NT2/D1 (cell line): Measurements from ENCODE around the gene GRK4.

Source experiments
- DNase-seq: peaks from one replicate; pipeline ENCODE4 v3.0.0-alpha.2; 2011; ENCODE audit warnings: low read depth, low spot score
- H3K27me3 ChIP-seq: 2 replicates; pipeline ENCODE4 v1.6.0; 2011; ENCODE audit warnings: mild to moderate bottlenecking; ENCODE audit not compliant: insufficient read length, insufficient read depth
- H3K36me3 ChIP-seq: 2 replicates; pipeline ENCODE4 v1.6.1; 2011; ENCODE audit warnings: mild to moderate bottlenecking, low read length, mixed read lengths; ENCODE audit not compliant: insufficient read depth, insufficient read length
- H3K4me1 ChIP-seq: 2 replicates; pipeline ENCODE4 v1.5.1; 2011; ENCODE audit not compliant: insufficient read depth, insufficient read length
- H3K4me3 ChIP-seq: 2 replicates; pipeline ENCODE4 v1.5.1; 2011; ENCODE audit warnings: low read depth; ENCODE audit not compliant: insufficient read length
- H3K9ac ChIP-seq: 2 replicates; pipeline ENCODE4 v1.6.0; 2011; ENCODE audit warnings: low read depth; ENCODE audit not compliant: insufficient read length
- H3K9me3 ChIP-seq: 2 replicates; pipeline ENCODE4 v1.5.1; 2011; ENCODE audit warnings: mild to moderate bottlenecking, low read length; ENCODE audit not compliant: insufficient read depth
- SUZ12 ChIP-seq: IDR thresholded peaks from 2 replicates; pipeline ENCODE4 v1.6.1; 2011; ENCODE audit not compliant: insufficient read length, insufficient read depth; ENCODE audit errors: extremely low read depth
- YY1 ChIP-seq: IDR thresholded peaks from 2 replicates; pipeline ENCODE4 v1.6.1; 2011; ENCODE audit not compliant: insufficient read length, insufficient read depth
- ZNF274 ChIP-seq: IDR thresholded peaks from 2 replicates; pipeline ENCODE4 v1.6.1; 2011; ENCODE audit warnings: mild to moderate bottlenecking, low read depth, low read length

GRK4 gene

DNA sequence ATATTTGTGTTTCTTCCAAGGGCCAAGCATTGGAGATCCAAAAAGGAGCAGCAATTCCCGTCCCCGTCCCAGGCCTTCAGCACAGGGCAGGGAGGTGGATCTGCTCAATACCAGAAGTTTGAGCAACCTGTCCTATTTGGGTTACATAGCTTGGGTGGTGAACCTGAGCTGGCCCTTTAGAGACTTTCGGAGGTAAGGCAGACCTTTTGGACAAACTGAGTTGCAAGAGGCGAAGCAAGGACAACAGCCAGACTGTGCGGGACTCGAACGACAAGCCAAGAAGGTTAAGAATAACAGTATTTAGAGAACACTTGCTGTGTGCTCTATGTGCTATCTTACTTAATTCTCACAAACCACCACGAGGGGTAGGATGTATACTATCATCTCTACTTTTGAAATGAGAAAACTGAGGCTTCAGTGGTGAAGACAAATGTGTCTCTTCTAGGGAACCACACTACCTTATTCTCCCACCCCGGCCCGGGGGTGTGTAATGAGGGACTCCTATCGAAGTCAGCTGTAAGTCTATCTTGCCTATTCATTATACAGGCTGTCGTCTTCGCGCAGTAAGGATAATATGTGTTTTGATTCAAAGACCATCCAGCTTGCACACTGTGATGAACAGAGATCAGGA is 1.4 kb upstream of the GRK4 start:
- Histone ChIP-seq H3K9ac (peak overlapping the region; percentile 99), H3K4me3 (peak overlapping the region; percentile 97), H3K9me3 (peaks cover 9% of the 10 kb centered on the region; the same call in 1 of the 2 replicates), H3K36me3 (peaks cover 32% of the 10 kb centered on the region), H3K4me1 (no peaks in the 10 kb centered on the region), H3K27me3 (peaks cover 15% of the 10 kb centered on the region)
- DNase-seq, result no peak
- TF ChIP-seq SUZ12, result no peak
- no peak for TF ChIP-seq YY1
- TF ChIP-seq ZNF274, result no peak

DNA sequence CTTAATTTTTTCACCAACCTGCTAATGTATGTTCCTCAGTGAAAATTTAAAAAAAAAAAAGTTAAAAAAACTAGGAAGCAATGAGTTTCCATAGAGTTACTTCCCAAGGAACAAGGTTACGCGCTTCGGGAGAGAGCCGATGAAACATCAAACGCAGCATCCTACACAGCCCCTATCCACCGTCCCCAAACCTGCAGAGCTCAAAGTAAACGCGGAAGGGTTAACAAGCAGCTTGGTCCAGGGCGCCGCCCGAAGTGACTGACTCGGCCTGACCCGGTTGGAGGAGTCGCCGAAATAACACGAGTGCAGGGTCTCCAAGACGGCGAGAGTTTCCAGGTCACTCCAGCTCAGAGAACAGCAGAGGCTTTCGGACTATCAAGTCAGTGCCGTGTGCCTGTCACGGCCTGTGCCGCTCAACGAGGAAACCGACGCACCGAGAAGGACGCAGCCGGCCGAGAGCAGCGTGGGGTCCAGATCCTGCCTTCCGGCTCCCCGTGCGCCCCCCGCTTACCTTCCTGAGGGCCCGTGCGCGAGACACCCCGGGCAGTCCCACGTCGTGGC is 677 bp upstream of the GRK4 start:
- peaks cover 15% of the 10 kb centered on the region for H3K27me3 ChIP-seq

DNA sequence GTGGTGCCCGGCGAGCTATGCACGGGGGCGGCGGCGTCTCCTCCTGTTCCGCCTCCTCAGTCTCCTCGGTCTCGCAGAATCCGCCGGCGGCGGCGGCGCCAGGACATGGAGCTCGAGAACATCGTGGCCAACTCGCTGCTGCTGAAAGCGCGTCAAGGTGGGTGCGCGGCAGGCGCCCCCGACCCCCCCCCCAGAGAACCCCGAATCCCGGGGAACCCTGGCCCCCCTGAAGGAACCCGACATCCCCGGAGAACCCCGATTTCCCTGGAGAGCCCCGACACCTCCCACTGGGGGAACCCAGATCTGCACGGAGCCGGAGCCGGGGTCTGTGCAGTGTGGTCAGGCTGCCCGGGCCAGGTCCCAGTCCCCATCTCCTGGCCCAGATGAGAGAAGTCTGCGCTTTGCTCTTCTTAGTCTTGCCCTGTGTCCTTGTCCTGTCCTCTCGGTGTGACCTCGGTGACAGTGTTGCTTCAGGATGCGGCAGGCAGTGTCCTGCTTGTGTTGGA is 648 bp downstream of the GRK4 start:
- DNase-seq, result no peak
- Histone ChIP-seq H3K9me3 (no peaks in the 10 kb centered on the region), H3K36me3 (peaks cover 12% of the 10 kb centered on the region), H3K4me1 (peaks cover 4% of the 10 kb centered on the region), H3K9ac (peak overlapping the region; percentile 99), H3K4me3 (peak overlapping the region; percentile 97), H3K27me3 (peaks cover 15% of the 10 kb centered on the region)
- no peak for TF ChIP-seq YY1
- no peak for TF ChIP-seq ZNF274
- no peak for TF ChIP-seq SUZ12

More for the DNA sequence above, 677 bp upstream of the GRK4 start:
- H3K36me3 ChIP-seq, result peaks cover 25% of the 10 kb centered on the region
- H3K9ac ChIP-seq, result peak overlapping the region; percentile 99
- no peak for TF ChIP-seq ZNF274
- TF ChIP-seq SUZ12, result no peak
- TF ChIP-seq YY1, result no peak
- DNase-seq, result peak; percentile 30
- peaks cover 1% of the 10 kb centered on the region; the same call in 1 of the 2 replicates for H3K9me3 ChIP-seq
- H3K4me3 ChIP-seq, result peak overlapping the region; percentile 97
- no peaks in the 10 kb centered on the region for H3K4me1 ChIP-seq

DNA sequence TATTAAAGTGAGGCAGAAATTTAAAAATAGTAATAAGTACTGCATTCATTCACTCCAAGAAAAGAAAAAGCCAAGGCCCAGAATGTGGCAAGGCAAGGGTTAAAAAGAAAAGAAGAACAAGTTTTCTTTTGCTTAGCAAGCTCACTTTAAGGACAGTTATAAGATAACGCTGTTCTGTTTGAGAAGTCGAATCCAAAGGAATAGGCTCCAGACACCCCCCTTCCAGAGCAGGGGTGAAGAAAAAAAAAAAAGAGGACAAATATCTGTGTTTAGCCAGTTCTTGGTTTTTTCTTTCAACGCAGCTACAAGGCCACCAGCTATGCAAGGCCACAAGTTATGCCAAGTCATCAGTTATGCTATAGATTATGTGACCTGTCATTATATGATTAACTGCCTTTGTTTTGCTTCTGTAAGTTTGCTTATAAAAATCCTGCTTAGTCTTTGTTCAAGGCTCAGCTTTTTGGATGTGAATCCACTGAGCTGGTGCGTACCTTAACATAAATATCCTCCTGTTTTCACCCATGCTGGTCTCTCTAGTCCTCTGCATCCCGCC is 1.4 kb downstream of the GRK4 start:
- TF ChIP-seq ZNF274 (no peak), YY1 (no peak), SUZ12 (no peak)
- no peak overlapping the region for H3K9ac ChIP-seq
- H3K4me1 ChIP-seq, result peaks cover 4% of the 10 kb centered on the region
- H3K4me3 ChIP-seq, result no peak overlapping the region
- H3K27me3 ChIP-seq, result peaks cover 15% of the 10 kb centered on the region
- no peaks in the 10 kb centered on the region for H3K9me3 ChIP-seq
- DNase-seq, result no peak
- peaks cover 11% of the 10 kb centered on the region for H3K36me3 ChIP-seq

DNA sequence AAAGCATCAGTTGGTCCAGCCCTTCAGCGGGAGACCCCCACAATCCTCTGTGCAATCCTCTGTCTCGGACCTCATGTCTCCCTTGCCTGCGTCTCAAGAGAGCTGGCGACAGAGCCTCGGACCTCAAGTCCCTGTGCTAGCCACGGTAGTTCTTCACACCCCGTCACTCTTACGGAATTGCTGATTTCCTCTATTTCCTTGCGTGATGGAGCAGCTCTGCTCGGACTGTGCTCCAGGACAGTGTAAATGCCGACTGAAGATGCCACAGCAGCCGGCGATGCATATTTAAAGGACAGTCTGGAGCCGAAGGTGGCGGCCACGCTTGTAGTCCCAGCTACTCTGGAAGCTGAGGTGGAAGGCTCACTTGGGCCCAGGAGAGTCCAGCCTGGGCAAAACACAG is 1.9 kb downstream of the GRK4 start:
- no peak for DNase-seq
- H3K4me3 ChIP-seq, result no peak overlapping the region
- TF ChIP-seq ZNF274 (no peak), SUZ12 (no peak)
- H3K9me3 ChIP-seq, result no peaks in the 10 kb centered on the region
- H3K9ac ChIP-seq, result no peak overlapping the region
- H3K4me1 ChIP-seq, result peaks cover 4% of the 10 kb centered on the region
- H3K36me3 ChIP-seq, result peaks cover 9% of the 10 kb centered on the region
- H3K27me3 ChIP-seq, result peaks cover 15% of the 10 kb centered on the region

DNA sequence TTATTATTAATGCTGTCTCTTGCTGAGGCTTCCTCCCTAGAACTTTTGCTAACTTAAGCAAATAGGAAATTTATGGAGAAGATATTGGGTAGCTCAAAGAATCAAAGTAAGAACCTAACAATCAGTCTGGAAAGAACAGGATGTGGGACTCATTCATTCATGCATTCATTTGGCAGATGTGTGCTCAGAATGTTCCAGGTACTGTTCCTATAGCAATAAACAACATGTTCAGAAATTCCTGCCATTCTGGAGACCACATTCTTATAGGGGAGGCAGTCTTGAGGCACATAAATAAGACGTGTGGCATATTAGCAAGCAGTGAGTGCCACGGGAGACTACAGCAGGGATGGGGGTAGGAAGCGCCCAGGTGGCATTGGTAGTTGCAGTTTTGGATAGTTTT is 5.0 kb downstream of the GRK4 start:
- TF ChIP-seq SUZ12 (no peak), ZNF274 (no peak), YY1 (no peak)
- H3K9ac ChIP-seq, result no peak overlapping the region

DNA sequence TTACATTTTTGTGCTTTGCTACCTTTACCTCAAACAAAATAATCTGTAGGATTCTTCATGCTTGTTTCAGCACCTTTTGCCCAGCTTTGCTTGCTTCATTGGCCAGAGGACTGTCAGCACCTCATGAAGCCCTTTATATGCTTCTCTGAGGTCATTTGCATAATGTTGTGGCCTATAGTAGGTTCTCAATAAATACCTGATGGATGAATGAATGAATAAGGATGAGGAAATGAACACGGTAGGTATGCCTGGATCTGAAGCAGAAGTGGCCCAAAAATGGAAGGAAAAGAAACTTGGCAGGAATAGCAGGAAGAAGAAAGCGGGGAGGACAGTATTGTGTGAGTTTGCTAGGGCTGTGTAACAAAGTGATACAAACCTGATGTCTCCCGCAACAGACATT is 7.9 kb downstream of the GRK4 start:
- TF ChIP-seq ZNF274 (no peak), YY1 (no peak), SUZ12 (no peak)
- Histone ChIP-seq H3K27me3 (no peaks in the 10 kb centered on the region), H3K36me3 (no peaks in the 10 kb centered on the region)

More for the DNA sequence above, 5.0 kb downstream of the GRK4 start:
- Histone ChIP-seq H3K4me3 (no peak overlapping the region), H3K36me3 (peaks cover 4% of the 10 kb centered on the region), H3K9me3 (no peaks in the 10 kb centered on the region), H3K4me1 (peaks cover 4% of the 10 kb centered on the region), H3K27me3 (peaks cover 15% of the 10 kb centered on the region)
- DNase-seq, result no peak

More for the DNA sequence above, 7.9 kb downstream of the GRK4 start:
- Histone ChIP-seq H3K4me3 (no peak overlapping the region), H3K9ac (no peak overlapping the region), H3K9me3 (no peaks in the 10 kb centered on the region), H3K4me1 (peaks cover 4% of the 10 kb centered on the region)
- no peak for DNase-seq
